Measurements from ENCODE around the gene DONSON.

Gene DONSON

GRCh38 chr21:33537212-33537611 is 51.3 kb downstream of the DONSON start:
- DNase-seq (ENCODE audit: low spot score) (no peak), ATAC-seq (ENCODE audit: low read depth) (no peak)
- H3K4me3 ChIP-seq (ENCODE audit: severe bottlenecking): no peak overlapping the region
- H3K9me3 ChIP-seq (ENCODE audit: severe bottlenecking): no peaks in the 10 kb centered on the region
- peaks cover 93% of the 10 kb centered on the region for H3K36me3 ChIP-seq (ENCODE audit: low read depth)
- no peak for TF ChIP-seq CTCF (IDR thresholded peaks at IDR 0.05; ENCODE audit: poor library complexity, severe bottlenecking)
- H3K27ac ChIP-seq (ENCODE audit: poor library complexity, severe bottlenecking): no peak overlapping the region
- no peaks in the 10 kb centered on the region for H3K27me3 ChIP-seq (ENCODE audit: insufficient read depth, poor library complexity, severe bottlenecking)
- H3K4me1 ChIP-seq (ENCODE audit: insufficient read depth, poor library complexity, severe bottlenecking): peaks cover 15% of the 10 kb centered on the region

DNA sequence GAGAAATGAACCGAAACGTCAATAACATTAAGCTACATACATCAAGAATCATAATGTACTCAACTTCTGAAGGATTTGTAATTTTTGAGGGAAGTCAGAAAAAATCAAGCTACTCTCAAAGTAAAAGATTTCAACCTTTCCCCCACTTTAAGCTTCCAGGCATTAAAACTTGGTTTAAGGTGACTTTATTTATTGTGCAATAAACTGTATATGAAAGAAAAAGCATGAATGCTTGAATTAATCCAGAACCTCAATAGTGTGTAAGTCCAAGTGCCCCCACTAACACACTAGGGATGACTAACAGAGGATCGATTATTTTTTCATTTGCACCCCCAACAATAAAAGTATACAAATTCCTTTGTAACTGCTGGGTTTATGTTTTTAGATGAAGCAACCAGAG is 57.5 kb downstream of the DONSON start:
- H3K4me1 ChIP-seq (ENCODE audit: insufficient read depth, poor library complexity, severe bottlenecking): no peaks in the 10 kb centered on the region
- H3K27ac ChIP-seq (ENCODE audit: poor library complexity, severe bottlenecking): no peak overlapping the region
- DNase-seq (ENCODE audit: low spot score): no peak
- no peak for TF ChIP-seq CTCF (IDR thresholded peaks at IDR 0.05; ENCODE audit: poor library complexity, severe bottlenecking)
- no peaks in the 10 kb centered on the region for H3K9me3 ChIP-seq (ENCODE audit: severe bottlenecking)
- H3K27me3 ChIP-seq (ENCODE audit: insufficient read depth, poor library complexity, severe bottlenecking): no peaks in the 10 kb centered on the region
- no peak overlapping the region for H3K4me3 ChIP-seq (ENCODE audit: severe bottlenecking)
- no peak for ATAC-seq (ENCODE audit: low read depth)
- H3K36me3 ChIP-seq (ENCODE audit: low read depth): peaks cover 100% of the 10 kb centered on the region

Data from RWPE2 (cell line).